ENCODE measurements around the gene TIMM10B. TPM values are rescaled to one million over a fixed set of nuclear protein-coding genes. Genes with fewer than 3 reads are reported as not detected.

The TIMM10B gene
- total RNA-seq, 1 donor, result 49.7 TPM

DNA sequence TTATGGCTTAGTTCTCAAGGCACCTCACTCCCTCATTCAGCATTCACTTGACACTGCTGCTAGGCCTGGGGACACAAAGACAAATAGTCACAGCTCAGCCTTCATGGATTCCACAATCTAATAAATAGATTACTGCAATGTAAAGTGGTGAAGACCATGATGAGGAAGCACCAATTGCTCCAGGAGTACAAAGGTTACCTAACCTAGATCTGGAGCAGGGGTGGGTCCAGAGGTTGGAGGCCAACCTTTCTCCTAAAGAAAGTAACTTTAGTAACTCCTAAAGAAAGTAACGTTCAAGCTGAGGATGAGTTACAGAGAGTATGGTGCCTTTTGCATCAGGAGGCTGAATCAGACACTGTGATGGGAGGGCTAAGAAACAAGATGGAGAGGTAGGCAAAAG, 11.7 kb upstream of the TIMM10B start:
- H3K4me3 ChIP-seq (ENCODE audit: low read depth, low read length), result no peak overlapping the region
- TF ChIP-seq CTCF (IDR thresholded peaks at IDR 0.05; ENCODE audit: insufficient read depth, low read depth, low read length), result no peak
- DNase-seq (ENCODE audit: low read depth), result no peak

- no peak for DNase-seq (ENCODE audit: low read depth)
- H3K4me3 ChIP-seq (ENCODE audit: low read depth, low read length), result peak overlapping the region; percentile 90
- TF ChIP-seq CTCF (IDR thresholded peaks at IDR 0.05; ENCODE audit: insufficient read depth, low read depth, low read length), result no peak
Measured at GRCh38 chr11:6472934-6473333, 8.4 kb upstream of the TIMM10B start.

GRCh38 chr11:6473451-6474412, 7.6 kb upstream of the TIMM10B start, which contains the start of gene TRIM3:
Gene TRIM3 (minus strand): TSS chr11:6473941. CDS start chr11:6465695, 8,246 bp downstream.
- peak; percentile 90 for DNase-seq (ENCODE audit: low read depth)
- peak; percentile 45 for TF ChIP-seq CTCF (IDR thresholded peaks at IDR 0.05; ENCODE audit: insufficient read depth, low read depth, low read length)
- H3K4me3 ChIP-seq (ENCODE audit: low read depth, low read length), result peak within 1 kb of the TSS; percentile 90

DNA sequence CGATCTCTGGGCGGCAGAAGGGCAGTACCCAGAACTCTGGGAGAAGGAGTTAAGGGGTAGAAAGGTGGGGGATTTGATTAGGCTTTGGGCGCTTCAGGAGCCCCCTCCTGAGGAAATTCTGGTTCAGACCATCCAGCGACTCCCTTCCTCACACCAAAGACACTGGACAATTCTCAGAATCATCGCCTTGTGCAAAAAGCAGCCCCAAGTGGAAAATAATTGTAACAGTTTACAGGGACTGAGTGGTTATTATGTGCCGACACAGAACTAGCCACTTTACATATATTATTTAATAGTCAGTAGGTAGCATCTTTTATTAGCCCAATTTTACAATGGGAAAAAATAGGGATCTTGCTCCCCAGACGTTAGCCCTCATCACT, 6.9 kb upstream of the TIMM10B start:
- DNase-seq (ENCODE audit: low read depth), result no peak
- no peak for TF ChIP-seq CTCF (IDR thresholded peaks at IDR 0.05; ENCODE audit: insufficient read depth, low read depth, low read length)

DNA sequence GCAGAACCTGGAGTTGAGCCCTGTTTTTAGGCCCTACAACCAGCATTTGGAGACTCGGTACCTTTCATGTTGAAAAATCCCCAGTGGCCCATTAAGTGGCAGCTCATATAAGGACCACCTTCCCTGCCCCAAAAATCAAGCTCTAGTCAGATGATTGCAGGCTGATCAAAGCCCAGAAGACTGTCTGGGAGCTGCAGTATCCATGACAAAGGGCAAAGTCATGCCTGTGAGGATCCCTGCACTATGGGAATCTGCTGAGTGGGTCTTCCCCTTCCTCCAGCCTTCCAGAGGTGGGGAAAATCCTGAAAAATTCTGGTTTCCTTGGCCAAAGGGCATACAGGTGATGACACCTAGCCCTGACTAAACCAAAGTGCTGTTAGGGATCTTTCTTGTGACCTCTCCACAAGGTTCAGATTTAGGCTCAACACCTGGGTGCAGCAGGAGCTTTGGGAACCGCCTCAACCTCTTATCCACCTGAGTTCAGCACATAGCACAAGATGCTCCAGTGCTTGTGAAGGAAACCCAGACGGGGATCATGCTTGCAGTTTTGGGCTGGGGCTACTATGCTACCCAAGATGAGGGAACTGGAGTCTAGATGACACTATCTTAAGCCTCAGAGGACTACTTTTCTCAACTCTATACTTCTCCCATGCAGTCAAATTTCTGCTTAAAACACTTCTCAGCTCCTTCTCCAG, 6.3 kb upstream of the TIMM10B start:
- DNase-seq (ENCODE audit: low read depth), result no peak
- peak overlapping the region; percentile 65 for H3K4me3 ChIP-seq (ENCODE audit: low read depth, low read length)
- no peak for TF ChIP-seq CTCF (IDR thresholded peaks at IDR 0.05; ENCODE audit: insufficient read depth, low read depth, low read length)

More for the DNA sequence above, 6.9 kb upstream of the TIMM10B start:
- peak overlapping the region; percentile 65 for H3K4me3 ChIP-seq (ENCODE audit: low read depth, low read length)

GRCh38 chr11:6475936-6476335, 5.4 kb upstream of the TIMM10B start:
- TF ChIP-seq CTCF (IDR thresholded peaks at IDR 0.05; ENCODE audit: insufficient read depth, low read depth, low read length), result no peak
- H3K4me3 ChIP-seq (ENCODE audit: low read depth, low read length), result no peak overlapping the region
- DNase-seq (ENCODE audit: low read depth), result no peak
